Neural crest cell (in vitro differentiated cells): ENCODE results near the gene ARID5A. TPM values are rescaled to one million over a fixed set of nuclear protein-coding genes. Genes with fewer than 3 reads are reported as not detected.

Source experiments
- DNase-seq: peaks from one replicate; pipeline ENCODE4 v3.0.0; 2021; ENCODE audit warnings: low read depth, mixed read lengths, low spot score
- H3K27ac Mint-ChIP-seq: one replicate; pipeline ENCODE4 v1.8.0; 2021; ENCODE audit warnings: mild to moderate bottlenecking, mixed read lengths; ENCODE audit not compliant: unreplicated experiment
- H3K27me3 Mint-ChIP-seq: 2 replicates; pipeline ENCODE4 v1.8.0; 2021; ENCODE audit warnings: low read depth, mild to moderate bottlenecking, mixed read lengths
- H3K36me3 Mint-ChIP-seq: 2 replicates; pipeline ENCODE4 v1.8.0; 2021; ENCODE audit warnings: low read depth, mild to moderate bottlenecking, mixed read lengths
- H3K4me1 Mint-ChIP-seq: 2 replicates; pipeline ENCODE4 v1.8.0; 2021; ENCODE audit warnings: mixed read lengths
- H3K4me3 Mint-ChIP-seq: one replicate; pipeline ENCODE4 v1.8.0; 2021; ENCODE audit warnings: mild to moderate bottlenecking, mixed read lengths
- H3K9me3 Mint-ChIP-seq: 2 replicates; pipeline ENCODE4 v1.8.0; 2021; ENCODE audit warnings: mixed read lengths
- CTCF ChIP-seq: fragments of 200-600 bp; sonication (generic); conservative IDR thresholded peaks from 2 replicates; pipeline ENCODE4 v1.5.0; 2021; ENCODE audit warnings: antibody characterized with exemption, mild to moderate bottlenecking
- total RNA-seq: library from RNA; stranded (reverse); gene quantifications from 2 replicates; pipeline ENCODE4 v1.2.1, GENCODE V29; 2021

The ARID5A gene
- total RNA-seq, 1 donor from 2014 or later = 12.0 TPM

- H3K4me3 Mint-ChIP-seq = no peak overlapping the region
- H3K9me3 Mint-ChIP-seq = peaks cover 5% of the 10 kb centered on the region
- TF ChIP-seq CTCF = no peak
- DNase-seq = no peak
- H3K4me1 Mint-ChIP-seq = peaks cover 28% of the 10 kb centered on the region
- no peaks in the 10 kb centered on the region for H3K27me3 Mint-ChIP-seq
- H3K27ac Mint-ChIP-seq = no peak overlapping the region
- H3K36me3 Mint-ChIP-seq = peaks cover 14% of the 10 kb centered on the region
These were observed 5.9 kb downstream of the ARID5A start for GRCh38 chr2:96542357-96542977.

GRCh38 chr2:96546321-96546720 lies 9.8 kb downstream of the ARID5A start:
- no peak for TF ChIP-seq CTCF
- no peak for DNase-seq
- Mint-ChIP-seq H3K36me3 (peaks cover 18% of the 10 kb centered on the region), H3K4me3 (no peak overlapping the region), H3K27ac (no peak overlapping the region), H3K27me3 (no peaks in the 10 kb centered on the region), H3K4me1 (peaks cover 7% of the 10 kb centered on the region), H3K9me3 (peaks cover 5% of the 10 kb centered on the region)

- peaks cover 5% of the 10 kb centered on the region for H3K9me3 Mint-ChIP-seq
- no peak overlapping the region for H3K4me3 Mint-ChIP-seq
- peaks cover 7% of the 10 kb centered on the region for H3K4me1 Mint-ChIP-seq
- no peak for DNase-seq
- H3K36me3 Mint-ChIP-seq = peaks cover 18% of the 10 kb centered on the region
- TF ChIP-seq CTCF = no peak
- no peak overlapping the region for H3K27ac Mint-ChIP-seq
- no peaks in the 10 kb centered on the region for H3K27me3 Mint-ChIP-seq
These were observed 10.2 kb downstream of the ARID5A start for GRCh38 chr2:96546797-96547196.

GRCh38 chr2:96547203-96547641 lies 10.7 kb downstream of the ARID5A start:
- Mint-ChIP-seq H3K36me3 (peaks cover 18% of the 10 kb centered on the region), H3K4me3 (no peak overlapping the region), H3K9me3 (peaks cover 5% of the 10 kb centered on the region), H3K27ac (peak overlapping the region; percentile 71), H3K27me3 (no peaks in the 10 kb centered on the region), H3K4me1 (peaks cover 7% of the 10 kb centered on the region)
- no peak for TF ChIP-seq CTCF
- DNase-seq = no peak

GRCh38 chr2:96547731-96548171 lies 11.2 kb downstream of the ARID5A start:
- Mint-ChIP-seq H3K4me3 (no peak overlapping the region), H3K27me3 (no peaks in the 10 kb centered on the region), H3K4me1 (peaks cover 7% of the 10 kb centered on the region), H3K36me3 (peaks cover 18% of the 10 kb centered on the region), H3K27ac (peak overlapping the region; percentile 71), H3K9me3 (peaks cover 5% of the 10 kb centered on the region)
- no peak for DNase-seq
- no peak for TF ChIP-seq CTCF
